GM19397 (cell line): ENCODE measurements around the gene KDM4B.

Experiments used
- ATAC-seq: cut with Tn5 transposase; IDR thresholded peaks from one replicate; pipeline ENCODE4 v1.9.1; 2021; ENCODE audit warnings: mild to moderate bottlenecking, moderate library complexity; ENCODE audit not compliant: unreplicated experiment

Gene KDM4B

GRCh38 chr19:5132206-5132560 is 163.3 kb downstream of the KDM4B start:
- no peak for ATAC-seq

- ATAC-seq = no peak
These were observed 164.1 kb downstream of the KDM4B start for GRCh38 chr19:5132698-5133651.

- no peak for ATAC-seq
These were observed 165.2 kb downstream of the KDM4B start for GRCh38 chr19:5133986-5134595.

DNA sequence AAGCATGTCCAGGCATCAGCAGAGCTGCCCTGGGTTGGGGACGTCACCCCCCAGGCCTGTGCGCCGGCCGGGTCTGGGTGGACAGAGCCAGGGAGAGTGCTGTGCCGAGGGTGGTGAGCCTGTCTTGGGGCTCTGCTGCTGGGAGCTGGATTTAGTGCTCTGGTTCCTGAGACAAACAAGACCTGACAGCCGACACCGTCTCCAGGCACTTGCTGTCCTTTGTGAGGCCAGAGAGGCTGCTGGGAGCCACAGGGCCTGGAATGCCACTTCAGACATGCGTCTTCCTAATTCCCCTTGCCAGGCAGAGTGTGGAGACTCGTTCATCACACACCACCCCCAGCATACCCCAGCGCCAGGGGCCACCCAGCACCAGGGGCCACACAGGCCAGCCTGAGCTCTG is 165.8 kb downstream of the KDM4B start:
- no peak for ATAC-seq

DNA sequence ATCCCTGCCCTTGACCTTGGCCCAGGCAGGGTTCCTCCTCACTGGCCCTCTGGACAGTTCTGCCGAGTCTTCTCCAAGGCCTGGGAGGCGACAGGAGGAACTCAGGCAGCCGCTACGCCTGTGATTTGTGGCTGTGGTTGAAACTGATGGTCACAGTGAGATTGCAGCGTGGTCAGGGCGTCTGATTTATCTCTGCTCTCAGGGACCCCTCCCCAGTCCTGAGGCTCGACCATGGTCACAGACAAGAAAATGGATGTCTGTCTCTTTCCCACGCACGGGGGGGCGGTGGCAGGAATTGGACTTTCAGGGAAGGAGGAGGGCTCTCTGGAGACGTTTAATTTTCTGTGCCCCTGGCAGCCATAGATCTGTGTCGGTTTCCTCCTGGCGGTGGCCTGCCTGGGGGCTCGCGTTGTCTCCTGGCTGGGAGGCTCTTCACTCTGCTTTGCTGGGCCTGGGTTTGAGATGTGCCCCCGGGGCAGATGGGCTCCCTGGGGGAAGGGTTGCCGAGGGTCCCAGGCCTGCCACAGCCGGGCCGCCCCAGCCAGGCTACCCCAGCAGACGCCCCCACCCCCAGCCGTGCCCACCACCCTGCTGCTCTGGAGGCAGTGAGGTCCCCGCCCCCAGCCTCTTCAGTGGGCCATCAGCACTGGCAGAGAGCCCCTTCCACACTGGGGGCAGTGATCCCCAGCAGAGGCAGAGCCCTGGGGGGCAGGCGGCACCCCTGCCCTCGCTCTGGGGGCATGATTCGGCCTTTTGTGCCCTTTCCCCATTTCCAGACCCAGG is 167.4 kb downstream of the KDM4B start:
- no peak for ATAC-seq

GRCh38 chr19:5137114-5137513 is 168.2 kb downstream of the KDM4B start:
- no peak for ATAC-seq

GRCh38 chr19:5137571-5138124 is 168.7 kb downstream of the KDM4B start:
- no peak for ATAC-seq

GRCh38 chr19:5138606-5139582 is 170.0 kb downstream of the KDM4B start:
- peak; percentile 59 for ATAC-seq

DNA sequence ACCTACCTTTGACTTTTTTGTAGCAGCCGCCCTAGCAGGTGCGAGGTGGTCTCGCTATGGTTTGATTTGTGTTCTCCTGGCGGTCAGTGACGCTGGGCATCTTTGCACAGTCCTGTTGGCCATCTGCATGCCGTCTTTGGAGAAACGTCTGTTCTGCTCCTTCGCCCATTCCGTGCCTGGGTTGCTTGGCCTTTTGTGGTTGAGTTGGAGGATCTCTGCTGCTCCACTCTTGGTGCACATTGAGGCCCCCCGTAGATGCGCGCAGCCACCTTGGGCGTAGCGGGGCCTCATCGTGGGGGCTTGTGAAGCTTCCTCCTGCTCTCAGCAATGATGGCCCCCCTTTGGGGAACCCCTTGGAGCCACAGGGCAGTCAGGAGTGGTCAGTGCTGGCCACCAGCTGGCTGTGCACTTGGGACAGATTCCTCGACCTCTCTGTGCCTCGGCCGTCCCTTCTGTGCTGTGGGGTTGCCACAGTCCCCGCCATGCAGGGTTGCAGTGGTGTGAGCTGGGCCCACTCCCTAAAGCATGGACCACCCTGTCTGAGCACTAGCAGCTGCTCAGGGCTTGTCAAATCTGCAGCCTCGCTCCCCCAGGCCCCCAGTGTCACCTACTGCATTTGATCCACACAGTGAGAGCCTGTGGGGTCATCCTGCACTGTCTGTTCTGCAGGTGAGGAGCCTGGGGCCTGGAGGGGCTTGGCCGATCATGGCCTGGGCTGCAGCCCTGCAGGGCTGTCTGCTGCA is 170.8 kb downstream of the KDM4B start:
- ATAC-seq = no peak

DNA sequence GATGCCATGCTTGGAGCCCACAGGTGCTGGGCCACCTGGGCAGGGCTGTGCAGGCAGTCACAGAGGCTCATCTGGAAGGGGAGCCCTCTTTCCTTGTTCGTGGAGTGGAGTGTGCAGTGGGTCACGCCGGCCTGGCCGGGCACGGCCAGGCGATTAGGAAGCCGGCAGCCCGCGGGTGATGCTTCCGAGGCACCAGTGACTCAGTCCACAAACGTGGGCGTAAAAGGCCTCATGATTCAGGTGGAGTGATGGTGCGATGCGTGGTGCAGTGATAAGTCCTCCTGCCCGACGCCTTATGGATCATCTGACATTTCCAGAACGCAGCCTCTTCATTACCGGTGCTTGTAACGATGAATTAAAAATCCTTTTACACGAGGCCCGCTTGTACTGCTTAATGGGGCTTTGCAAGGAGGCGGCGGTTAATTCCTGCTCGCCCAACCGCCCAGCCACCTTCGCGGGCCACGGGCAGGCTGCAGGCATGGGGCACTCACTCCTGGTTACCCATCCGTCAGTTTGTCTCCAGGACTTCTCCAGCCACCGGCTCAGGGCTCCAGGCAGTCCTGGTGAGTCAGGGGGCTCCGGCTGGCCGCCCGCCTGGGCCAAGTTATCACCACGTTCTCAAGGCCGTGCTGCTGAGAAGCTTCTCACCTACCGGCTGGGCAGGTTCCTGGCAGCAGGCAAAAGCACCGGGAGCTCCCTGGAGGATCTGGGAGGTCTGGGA is 172.4 kb downstream of the KDM4B start:
- ATAC-seq = no peak

DNA sequence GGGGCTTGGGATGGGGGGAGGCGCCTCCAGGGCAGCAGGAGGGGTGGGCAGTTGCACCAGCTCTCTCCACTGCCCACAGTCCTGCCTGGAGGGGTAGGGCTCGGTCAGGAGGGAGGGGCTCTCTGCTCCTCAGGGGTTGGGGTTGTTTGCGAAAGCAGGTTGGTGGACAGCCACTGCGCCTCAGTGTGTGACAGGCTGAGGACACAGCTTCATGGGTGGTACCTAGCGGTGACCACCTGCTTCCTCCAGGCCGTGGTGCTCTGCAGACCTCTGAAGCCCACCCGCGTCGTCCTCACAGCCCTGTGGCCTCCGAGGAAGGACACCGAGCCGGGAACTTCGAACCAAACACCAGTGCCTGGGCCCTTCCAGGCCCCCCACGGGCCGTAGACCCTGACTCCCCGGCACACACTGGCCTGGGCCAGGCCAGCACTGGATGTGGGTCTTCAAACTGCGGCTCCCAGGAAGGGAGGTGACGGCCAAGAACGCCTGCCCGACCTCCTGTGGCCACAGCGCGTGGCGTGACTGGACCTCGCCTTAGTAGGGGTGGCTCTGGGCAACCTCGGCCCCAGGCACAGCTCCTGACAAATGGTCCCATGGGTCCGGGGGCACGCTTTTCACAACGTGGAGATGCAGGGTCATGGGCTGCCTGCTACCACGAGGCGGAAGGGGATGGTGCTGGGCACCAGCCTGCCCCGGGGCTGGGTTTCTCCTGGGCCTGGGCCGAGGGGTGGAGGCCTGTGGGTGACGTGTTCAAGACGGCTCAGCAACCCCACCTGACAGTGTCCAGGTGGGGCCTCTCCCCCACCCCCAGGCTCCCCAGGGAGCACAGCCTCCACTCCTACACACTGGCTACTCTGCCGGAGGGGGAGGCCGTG is 173.2 kb downstream of the KDM4B start:
- ATAC-seq = no peak

GRCh38 chr19:5142725-5143097 is 173.8 kb downstream of the KDM4B start:
- no peak for ATAC-seq

GRCh38 chr19:5143471-5144411 is 174.8 kb downstream of the KDM4B start:
- no peak for ATAC-seq

- no peak for ATAC-seq
These were observed 175.7 kb downstream of the KDM4B start for GRCh38 chr19:5144545-5145179.

DNA sequence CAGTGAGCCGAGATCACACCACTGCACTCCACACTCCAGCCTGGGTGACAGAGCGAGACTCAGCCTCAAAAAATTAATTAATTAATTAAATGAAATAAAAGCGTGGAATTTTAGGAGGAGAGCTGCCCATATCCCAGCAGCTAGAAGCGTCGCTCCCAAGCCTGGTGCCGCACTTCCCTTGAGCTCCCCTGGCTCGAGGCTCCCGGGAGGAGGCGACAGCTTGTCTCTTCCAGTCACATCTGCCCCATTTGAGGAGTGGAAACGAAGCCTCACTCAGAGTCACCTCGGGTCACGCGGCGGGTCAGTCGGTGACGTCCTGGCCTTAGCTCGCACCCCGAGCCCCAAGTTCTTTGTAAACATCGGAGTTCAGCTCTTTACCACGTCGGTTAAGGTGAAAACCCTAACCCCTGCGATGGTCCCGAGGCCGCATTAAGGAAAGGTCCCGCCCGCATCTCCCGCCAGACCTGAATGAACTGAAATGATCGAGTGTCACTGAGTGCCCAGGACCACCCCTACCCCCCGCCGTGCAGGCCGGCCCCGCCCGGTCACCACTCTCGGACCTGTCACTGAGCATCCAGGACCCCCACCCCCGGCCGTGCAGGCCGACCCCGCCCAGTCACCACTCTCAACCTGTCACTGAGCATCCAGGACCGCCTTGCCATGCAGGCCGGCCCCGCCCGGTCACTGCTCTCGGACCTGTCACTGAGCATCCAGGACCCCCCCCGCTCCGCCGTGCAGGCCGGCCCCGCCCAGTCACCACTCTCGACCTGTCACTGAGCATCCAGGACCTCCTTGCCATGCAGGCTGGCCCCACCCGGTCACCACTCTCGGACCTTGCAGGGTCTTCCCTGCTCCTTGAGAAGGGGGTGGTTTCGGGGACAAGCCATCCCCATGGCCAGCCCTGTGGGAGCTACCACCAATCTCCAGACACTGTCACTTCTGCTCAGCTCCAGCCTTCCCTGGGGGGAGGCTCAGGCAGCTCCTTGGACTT is 176.9 kb downstream of the KDM4B start:
- ATAC-seq = no peak
